H1 (cell line): ENCODE data around the gene RELB. TPM values are rescaled to one million over a fixed set of nuclear protein-coding genes. Genes with fewer than 3 reads are reported as not detected.

ENCODE experiments used
- EZH2 ChIP-seq: fragments of 200-600 bp; sonication (generic); IDR thresholded peaks from 2 replicates; pipeline ENCODE4 v1.7.1; 2012; ENCODE audit warnings: low read depth, mild to moderate bottlenecking, moderate library complexity, low read length, inconsistent platforms; ENCODE audit not compliant: severe bottlenecking
- KDM5A ChIP-seq: fragments of 200-600 bp; IDR thresholded peaks from 2 replicates; pipeline ENCODE4 v1.7.1; 2012; ENCODE audit warnings: mild to moderate bottlenecking, low read length, inconsistent platforms, mixed read lengths
- MAFK ChIP-seq: IDR thresholded peaks from 2 replicates; pipeline ENCODE4 v1.6.1; 2012; ENCODE audit warnings: low read depth, mild to moderate bottlenecking, improper control_type of control experiment, low read length
- SAP30 ChIP-seq: fragments of 300-600 bp; sonication (generic); IDR thresholded peaks from 2 replicates; pipeline ENCODE4 v1.7.1; 2012; ENCODE audit warnings: low read length, moderate library complexity, mild to moderate bottlenecking, inconsistent platforms; ENCODE audit not compliant: insufficient read depth, insufficient replicate concordance
- TEAD4 ChIP-seq: IDR thresholded peaks from 2 replicates; pipeline ENCODE4 v1.6.1; 2012; ENCODE audit warnings: low read depth, low read length, inconsistent platforms, mixed read lengths
- YY1 ChIP-seq: IDR thresholded peaks from 2 replicates; pipeline ENCODE4 v1.6.1; 2011; ENCODE audit warnings: low read depth, mild to moderate bottlenecking, low read length
- polyA plus RNA-seq, 7 experiments: library from polyadenylated mRNA; depleted of rRNA in 3 of 7; stranded (reverse) in 5 of 7; unstranded in 2 of 7; fragments of >200 nt in 5 of 7; fragments of 200-250 nt in 2 of 7; gene quantifications; 1 replicate in 5 of 7; 2 replicates in 1 of 7; 4 replicates in 1 of 7; pipeline versions ENCODE4 v1.2.1 to v1.2.3, GENCODE V29; 2011 to 2013; ENCODE audit warnings: missing spikeins in 2 of 7, mixed read lengths in 2 of 7
- total RNA-seq: library from RNA; stranded (reverse); fragmentation: NEBNext Ultra II Directional; extraction: Animal tissue kit (Norgen Biotek cat#: 25700); gene quantifications from 2 replicates; pipeline ENCODE4 v1.2.1, GENCODE V29; 2021
- TF ChIP-seq, protein P1 (sequence below): IDR thresholded peaks from 2 replicates; pipeline ENCODE4 v1.6.1; 2012; ENCODE audit warnings: inconsistent platforms

RELB gene
- total and polyA plus RNA-seq, 2 of the 8 experiments (the other 6 are each of a cell fraction or from before 2014, with no cell fraction given): 10.0 to 13.1 TPM

DNA sequence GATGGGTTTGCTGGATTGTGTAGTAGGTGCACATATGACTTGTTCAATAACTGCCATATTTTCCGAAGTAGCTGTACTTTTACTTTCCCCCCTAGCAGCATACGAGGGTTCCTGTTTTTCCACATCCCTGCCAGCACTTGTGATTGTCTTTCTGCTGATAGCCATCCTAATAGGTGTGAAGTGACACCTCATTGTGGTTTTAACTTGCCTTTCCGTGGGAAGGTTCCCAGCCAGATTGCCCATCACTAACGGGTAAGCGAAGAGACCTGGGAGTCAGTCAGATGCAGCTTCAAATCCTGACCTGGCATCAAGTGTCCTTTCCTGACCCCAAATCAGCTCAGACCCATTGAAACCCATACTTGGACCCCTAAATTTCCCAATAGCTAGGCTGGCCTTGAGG lies 41.6 kb upstream of the RELB start (continued):
- TF ChIP-seq TEAD4 (no peak), KDM5A (no peak), YY1 (no peak), EZH2 (no peak), SAP30 (no peak), MAFK (no peak)
- TF ChIP-seq, protein P1, sequence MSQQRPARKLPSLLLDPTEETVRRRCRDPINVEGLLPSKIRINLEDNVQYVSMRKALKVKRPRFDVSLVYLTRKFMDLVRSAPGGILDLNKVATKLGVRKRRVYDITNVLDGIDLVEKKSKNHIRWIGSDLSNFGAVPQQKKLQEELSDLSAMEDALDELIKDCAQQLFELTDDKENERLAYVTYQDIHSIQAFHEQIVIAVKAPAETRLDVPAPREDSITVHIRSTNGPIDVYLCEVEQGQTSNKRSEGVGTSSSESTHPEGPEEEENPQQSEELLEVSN: no peak
